HG02970 (cell line): ENCODE data around the gene MCC.

ENCODE experiments used
- ATAC-seq: cut with Tn5 transposase; IDR thresholded peaks from one replicate; pipeline ENCODE4 v1.9.1; 2021; ENCODE audit warnings: mild to moderate bottlenecking, moderate library complexity, moderate number of reproducible peaks; ENCODE audit not compliant: unreplicated experiment, low FRiP score

The MCC gene

GRCh38 chr5:113192541-113192940, 295.7 kb downstream of the MCC start:
- ATAC-seq = no peak

- no peak for ATAC-seq
Observed at GRCh38 chr5:113190347-113190746, 297.9 kb downstream of the MCC start.

GRCh38 chr5:113189291-113189690, 299.0 kb downstream of the MCC start:
- no peak for ATAC-seq

- no peak for ATAC-seq
Observed at GRCh38 chr5:113188436-113188835, 299.8 kb downstream of the MCC start.

- ATAC-seq = no peak
Observed at GRCh38 chr5:113187906-113188305, 300.3 kb downstream of the MCC start.

- ATAC-seq = no peak
Observed at GRCh38 chr5:113186061-113186460, 302.2 kb downstream of the MCC start.

GRCh38 chr5:113183694-113184093, 304.6 kb downstream of the MCC start:
- ATAC-seq = no peak

GRCh38 chr5:113182658-113183344, 305.5 kb downstream of the MCC start:
- ATAC-seq = no peak

- no peak for ATAC-seq
Observed at GRCh38 chr5:113181853-113182490, 306.3 kb downstream of the MCC start.

- ATAC-seq = no peak
Observed at GRCh38 chr5:113181409-113181808, 306.8 kb downstream of the MCC start.

- ATAC-seq = no peak
Observed at GRCh38 chr5:113179156-113179555, 309.1 kb downstream of the MCC start.

GRCh38 chr5:113178073-113178779, 310.0 kb downstream of the MCC start:
- no peak for ATAC-seq

GRCh38 chr5:113177225-113177624, 311.0 kb downstream of the MCC start:
- ATAC-seq = no peak

GRCh38 chr5:113176734-113177133, 311.5 kb downstream of the MCC start:
- ATAC-seq = no peak

GRCh38 chr5:113176196-113176595, 312.1 kb downstream of the MCC start:
- ATAC-seq = no peak

- ATAC-seq = no peak
Observed at GRCh38 chr5:113172231-113172826, 315.9 kb downstream of the MCC start.

GRCh38 chr5:113171520-113171919, 316.7 kb downstream of the MCC start:
- no peak for ATAC-seq

GRCh38 chr5:113170707-113171106, 317.5 kb downstream of the MCC start:
- ATAC-seq = no peak

GRCh38 chr5:113169720-113170119, 318.5 kb downstream of the MCC start:
- no peak for ATAC-seq

GRCh38 chr5:113167985-113168384, 320.3 kb downstream of the MCC start:
- no peak for ATAC-seq

- no peak for ATAC-seq
Observed at GRCh38 chr5:113166852-113167366, 321.3 kb downstream of the MCC start.
